NOMO-1 treated with DMSO at 0.1 percent for 48 hours (cell line): ENCODE measurements around the gene MAN1A2.
"Not testable (repeated sequence)": the region's sequence is repeated elsewhere in the genome, so short reads cannot be mapped to it uniquely, and the experiment has no call there.

Experiments used
- DNase-seq: peaks from one replicate; lab custom pipeline; 2025; ENCODE audit not compliant: unreplicated experiment; lab: John Stamatoyannopoulos, UW

Gene MAN1A2

DNA sequence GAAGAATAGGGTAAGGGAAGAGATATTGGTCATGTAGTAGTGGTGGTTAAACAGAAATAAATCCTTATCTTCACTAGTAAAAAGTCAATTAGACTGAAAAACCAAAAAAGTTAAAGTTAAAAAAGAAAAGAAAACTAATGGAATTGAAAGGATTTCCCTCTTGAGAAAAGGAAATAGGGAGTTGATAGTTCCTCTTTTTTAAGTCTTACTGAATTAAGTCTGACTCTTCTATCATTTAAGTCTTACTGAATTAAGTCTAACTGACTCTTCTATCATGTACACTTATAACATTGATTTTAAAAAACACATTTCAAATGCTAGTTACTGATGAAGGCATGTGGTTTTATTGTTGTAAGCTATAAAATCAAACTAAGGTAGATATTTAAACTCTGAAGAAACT lies 189.1 kb downstream of the MAN1A2 start:
- peak; percentile 45 for DNase-seq

DNA sequence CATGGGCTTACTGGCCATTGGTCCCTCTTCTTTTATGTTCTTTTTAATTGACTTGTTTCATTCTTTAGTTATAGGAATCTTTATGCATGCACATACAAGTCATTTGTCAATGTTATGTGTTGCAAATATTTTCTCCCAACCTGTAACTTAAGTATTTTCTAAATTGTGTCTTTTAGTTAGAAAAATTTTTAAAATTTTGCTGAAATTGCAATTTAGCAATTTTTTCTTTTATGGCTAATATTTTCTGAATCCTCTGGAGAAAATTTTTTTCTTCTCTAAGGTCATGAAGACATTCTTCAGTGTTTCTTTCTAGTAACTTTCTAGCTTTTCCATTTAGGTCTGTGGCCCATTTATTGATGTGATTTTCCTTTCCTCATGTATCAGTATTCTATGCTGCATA lies 189.7 kb downstream of the MAN1A2 start:
- no peak for DNase-seq

DNA sequence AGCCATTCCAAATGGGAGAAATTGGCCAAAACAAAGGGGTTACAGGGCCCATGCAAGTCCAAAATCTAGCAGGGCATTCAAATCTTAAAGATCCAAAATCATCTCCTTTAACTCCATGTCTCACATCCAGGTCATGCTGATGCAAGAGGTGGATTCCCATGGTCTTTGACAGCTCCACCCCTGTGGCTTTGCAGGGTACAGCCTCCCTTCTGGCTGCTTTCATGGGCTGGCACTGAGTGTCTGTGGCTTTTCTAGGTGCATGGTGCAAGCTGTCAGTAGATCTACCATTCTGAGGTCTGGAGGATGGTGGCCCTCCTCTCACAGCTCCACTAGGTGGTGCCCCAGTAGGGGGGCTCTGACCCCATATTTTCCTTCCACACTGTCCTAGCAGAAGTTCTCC lies 191.2 kb downstream of the MAN1A2 start:
- DNase-seq: not testable (repeated sequence)

DNA sequence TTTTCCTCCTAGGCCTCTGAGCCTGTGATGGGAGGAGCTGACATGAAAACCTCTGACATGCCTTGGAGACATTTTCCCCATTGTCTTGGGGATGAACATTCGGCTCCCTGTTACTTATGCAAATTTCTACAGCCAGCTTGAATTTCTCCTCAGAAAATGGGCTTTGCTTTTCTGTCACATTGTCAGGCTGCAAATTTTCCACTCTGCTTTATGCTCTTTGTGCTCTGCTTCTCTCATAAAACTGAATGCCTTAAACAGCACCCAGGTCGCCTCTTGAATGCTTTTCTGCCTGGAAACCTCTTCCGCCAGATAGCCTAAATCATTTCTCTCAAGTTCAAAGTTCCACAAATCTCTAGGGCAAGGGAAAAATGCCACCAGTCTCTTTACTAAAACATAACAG lies 191.9 kb downstream of the MAN1A2 start:
- no peak for DNase-seq

DNA sequence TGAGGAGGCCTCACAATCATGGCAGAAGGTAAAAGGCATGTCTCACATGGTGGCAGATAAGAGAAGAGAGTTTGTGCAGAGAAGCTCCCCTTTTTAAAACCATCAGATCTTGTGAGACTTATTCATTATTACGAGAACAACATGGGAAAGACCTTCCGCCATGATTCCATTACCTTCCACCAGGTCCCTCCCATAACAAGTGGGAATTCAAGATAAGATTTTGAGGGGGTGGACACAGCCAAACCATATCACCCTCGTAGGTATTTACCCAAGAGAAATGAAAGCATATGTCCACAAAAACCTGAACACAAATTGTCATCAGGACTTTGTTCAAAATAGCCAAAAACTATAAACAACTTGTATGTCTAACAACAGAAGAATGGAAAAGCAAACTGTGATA lies 192.7 kb downstream of the MAN1A2 start:
- no peak for DNase-seq

DNA sequence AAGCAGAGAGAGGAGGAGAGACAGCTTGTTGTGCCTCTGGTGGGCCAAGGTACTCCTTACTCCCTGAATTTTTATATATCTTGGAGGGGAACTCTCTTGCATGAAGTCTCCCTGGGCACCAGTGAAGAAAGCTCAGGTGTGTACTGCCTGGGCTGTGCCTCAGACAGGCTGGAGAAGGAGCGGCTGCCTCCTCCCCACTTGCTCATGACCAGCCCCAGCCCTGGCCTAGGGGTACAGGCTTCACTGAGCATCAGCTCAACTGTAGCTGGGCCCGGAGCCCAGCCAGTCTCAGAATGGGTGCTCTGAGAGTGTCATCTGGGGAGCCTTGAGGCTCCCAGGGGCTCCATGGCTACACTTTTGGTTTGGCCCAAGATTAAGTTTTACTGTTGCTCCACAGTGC lies 193.8 kb downstream of the MAN1A2 start:
- no peak for DNase-seq

DNA sequence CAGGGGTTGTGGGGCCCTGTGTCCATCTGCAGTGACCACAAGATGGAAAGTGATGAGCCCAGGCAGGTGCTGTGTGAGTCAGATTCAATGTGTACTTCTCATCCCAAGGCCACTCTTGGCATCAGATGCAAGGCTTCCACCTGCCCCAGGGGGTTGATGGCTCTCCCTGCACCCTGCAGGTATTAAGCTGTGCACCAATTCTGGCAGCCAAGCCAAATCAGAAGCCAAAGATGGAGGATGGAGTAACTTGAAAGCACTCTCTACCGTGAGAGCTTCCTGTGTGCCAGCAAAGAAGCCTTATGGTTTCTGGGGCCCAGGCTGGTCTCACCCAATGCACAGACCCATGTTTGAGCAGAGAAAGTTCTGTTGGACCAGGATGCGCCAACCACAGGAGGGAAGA lies 194.3 kb downstream of the MAN1A2 start:
- DNase-seq: no peak

DNA sequence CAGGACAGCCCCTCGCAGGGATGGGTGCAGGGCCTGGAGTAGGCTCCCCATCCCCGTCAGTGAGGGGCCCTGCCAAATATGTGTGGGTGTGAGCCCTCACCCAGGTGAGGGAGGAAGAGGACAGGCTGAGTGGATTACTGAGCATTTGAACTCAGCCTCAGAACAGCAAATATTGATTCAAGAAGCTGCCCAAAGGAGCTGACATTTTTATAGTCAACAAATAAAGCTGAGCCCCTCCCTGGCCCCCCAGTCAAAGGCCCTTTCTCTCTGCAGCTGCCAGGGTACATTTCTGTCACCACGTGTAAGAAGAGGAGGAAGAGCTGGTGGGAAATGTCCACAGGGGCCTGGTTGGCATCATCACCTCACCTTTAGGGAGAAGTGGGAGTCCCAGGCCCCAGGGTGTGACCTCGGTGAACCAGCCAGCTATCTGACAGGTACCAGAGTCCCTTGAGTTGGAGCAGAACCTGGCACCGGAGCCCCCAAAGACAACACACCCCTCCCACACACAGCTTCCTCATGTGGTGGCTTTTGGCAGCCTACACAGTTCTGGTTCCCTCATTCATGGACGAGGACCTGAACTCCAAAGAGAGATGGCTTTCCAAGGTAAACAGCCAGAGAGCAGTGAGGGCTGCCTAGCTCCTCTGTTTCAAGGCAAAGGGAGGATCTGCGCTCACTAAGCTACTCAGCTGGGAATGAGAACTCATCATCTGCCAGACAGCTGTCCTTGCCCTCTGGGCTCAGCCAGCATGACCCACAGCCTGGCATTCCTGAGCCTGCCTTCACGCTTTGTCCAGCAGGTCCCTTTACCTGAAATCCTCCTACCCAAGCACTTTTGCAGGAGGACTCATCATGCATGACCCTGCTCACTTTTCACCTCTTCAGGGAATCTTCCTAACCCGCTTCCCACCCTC lies 195.6 kb downstream of the MAN1A2 start:
- DNase-seq: no peak

DNA sequence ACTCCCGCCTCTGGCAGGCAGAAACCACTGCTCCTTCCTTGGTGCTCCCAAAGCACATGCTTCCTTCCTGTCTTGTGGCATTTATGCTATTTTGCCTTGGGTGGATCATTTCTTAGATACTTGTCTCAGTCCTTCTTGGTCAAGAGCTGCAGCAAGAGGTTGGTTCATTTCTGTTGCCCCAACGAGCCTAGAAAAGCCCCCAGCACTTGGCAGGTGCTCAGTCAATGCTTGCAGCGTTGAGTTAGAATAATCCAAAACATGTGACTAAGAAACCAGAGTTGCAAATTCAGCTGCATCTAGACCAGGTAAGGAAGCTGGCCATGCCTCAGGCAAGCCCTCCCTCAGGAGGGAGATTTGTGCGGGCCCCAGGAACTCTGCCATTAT lies 196.2 kb downstream of the MAN1A2 start:
- no peak for DNase-seq

DNA sequence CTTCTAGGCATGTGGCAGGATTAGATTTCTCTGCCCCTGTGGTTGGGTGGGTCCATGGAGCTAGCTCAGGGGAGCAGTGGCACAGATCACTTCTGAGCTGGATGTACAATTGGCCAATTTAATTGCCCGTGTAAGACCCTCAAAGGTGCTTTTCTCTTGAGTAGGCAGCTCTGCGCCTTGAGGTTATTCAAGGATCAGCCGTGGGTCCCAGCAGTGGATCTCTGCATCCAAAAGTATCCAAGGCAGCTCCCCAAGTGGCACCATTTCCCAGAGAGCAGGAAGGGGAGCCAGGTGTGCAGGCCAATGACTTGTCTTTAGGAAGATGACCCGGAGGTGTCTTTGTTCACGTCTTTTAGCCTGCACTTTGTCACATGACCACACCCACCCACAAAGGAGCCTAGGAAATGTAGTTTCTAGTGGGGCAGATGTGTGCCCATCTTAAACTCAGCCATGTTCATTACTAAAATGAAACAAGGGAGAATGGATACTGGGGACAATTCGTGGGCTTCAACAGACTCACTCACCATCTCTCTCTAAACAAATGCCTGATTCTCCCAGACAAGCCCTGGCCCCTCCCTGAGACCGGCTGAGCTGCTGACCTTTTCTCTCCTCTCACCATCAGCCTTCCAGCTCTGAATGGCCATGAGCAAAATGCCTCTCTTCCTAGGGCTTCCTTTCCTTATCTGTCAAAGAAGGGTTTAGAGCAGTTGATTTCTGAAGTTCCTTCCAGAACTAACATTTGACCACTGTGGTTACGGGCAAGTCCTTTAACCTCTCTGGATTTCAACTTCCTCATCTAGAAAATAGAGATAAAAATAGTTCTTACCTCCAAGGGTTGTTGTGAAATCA lies 197.2 kb downstream of the MAN1A2 start:
- DNase-seq: peak; percentile 70

DNA sequence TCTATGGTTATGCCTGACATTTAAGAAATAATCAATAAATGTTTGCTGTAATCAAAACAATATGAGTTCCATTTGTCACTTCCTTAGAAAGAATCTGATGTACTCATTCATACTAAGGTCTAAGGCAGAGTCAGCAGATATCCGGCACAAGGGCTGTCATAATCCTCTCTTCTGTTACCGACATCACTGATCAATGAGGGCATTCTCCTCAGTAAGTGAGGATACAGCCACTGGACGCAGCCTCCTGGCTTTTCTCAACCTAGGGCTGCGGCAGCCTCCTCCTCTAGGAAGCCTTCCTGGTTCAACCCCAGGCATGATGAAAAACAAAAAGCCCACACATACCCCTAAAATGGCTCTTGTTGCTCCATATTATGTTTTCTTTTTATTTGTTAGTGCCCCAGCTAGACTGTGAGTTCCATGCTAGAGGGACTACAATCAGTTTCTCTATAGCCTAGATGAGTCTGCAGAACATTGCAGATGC lies 197.9 kb downstream of the MAN1A2 start:
- DNase-seq: no peak

DNA sequence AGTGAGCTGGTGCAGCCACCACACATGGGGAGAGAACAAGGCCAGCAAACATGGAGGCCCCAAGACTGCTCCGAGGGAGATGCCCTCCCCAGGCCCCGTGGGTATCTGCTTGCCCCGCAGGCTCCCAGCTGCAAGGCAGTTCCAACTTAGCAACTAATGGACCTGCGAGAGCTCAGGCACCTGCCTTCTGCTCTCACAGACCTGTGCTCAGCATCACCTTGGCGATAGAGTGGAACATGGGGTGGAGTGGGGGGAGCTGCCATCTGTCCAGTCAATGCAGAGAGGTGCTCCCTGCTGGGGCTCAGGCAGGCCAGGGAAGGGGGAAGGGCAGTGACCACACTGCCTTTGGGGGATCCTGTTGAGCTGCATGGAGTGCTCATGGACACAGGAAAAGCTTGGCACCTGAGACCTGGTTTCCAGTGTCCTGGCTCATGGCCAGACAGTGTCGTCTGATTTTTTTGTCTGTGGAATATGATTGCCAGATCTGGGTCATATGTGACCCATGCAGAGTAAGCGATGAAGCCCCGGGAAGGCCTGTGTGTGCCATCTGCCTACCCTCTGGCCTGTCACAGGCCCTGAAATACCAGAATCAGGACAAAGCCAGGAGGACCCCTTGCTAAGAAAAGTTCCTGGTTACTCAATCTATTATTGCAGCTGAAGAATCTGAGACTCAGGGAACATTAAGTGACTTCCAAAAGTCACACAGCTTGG lies 198.7 kb downstream of the MAN1A2 start:
- DNase-seq: no peak

DNA sequence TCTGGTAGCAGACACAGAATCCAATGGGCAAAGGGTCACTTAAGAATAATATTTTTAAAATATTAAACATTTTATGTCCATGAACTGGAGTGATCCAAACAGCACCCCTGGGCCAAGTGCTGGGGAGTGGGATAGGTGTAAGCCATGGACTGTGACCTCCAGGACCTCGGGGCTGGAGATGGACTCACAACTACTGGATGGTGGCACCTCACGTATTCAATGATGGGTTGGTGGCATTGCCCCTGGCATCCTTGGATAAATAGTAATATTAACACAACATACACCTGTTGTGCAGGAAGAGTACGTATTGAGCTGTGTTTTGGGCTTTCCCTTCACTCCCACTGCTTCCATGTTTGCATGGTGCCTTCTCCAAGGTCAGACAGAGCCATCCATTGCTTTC lies 199.3 kb downstream of the MAN1A2 start:
- DNase-seq: no peak

DNA sequence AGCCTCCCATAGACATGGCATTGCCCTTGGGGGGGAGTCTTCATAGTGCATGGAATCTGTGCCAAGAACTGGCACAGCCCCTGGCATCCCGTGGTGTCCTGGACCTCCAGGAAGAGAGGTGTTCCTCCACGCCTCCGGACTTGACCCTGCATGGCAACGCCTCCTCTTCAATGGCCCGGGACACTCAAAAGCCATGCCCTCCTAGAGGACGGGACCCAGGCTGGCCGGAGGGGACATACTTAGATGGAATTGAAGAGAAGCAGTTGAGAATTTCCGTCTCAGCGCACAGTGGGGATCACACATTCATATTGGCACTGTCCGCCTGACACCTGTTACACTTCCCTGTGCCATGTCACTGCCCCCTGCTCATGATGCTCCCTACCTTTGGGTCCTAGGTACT lies 200.2 kb downstream of the MAN1A2 start:
- DNase-seq: no peak

DNA sequence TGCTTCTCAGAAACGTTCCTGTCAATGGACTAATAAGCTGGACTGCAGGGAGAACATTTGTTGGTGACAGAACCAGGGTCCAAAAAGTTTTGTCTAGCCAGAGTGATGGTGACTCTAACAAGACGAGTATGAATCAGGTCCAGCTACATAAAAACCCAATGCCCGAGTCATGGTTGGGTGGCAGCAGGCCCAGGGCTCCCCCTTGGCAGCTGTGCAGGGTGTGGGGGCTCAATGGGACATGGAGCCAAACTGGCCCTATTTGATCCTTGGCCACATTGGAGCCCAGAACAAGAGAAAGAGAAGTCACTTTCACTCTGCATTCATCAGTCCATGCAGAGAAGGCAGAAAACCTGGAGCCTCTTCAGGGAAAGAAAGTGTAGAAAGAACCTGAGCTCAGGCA lies 200.7 kb downstream of the MAN1A2 start:
- DNase-seq: no peak

DNA sequence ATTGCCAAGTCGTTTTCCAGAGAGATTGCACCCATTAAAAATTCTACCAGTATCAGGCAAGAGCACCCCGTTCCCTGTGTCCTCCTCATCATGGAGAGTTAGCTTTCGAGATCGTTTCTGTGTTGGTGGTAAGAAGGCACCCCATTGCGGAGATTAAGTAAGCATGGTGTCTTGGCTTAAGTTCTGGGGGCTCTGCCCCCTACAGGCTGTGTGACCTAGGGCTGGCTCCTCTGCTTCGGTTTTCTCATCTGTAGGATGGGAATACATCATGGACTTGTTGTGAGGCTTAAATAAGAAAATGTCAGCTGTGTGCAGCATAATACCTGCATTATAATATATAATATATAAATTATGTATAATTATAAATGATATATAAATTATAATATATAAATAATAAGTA lies 201.8 kb downstream of the MAN1A2 start:
- DNase-seq: no peak

DNA sequence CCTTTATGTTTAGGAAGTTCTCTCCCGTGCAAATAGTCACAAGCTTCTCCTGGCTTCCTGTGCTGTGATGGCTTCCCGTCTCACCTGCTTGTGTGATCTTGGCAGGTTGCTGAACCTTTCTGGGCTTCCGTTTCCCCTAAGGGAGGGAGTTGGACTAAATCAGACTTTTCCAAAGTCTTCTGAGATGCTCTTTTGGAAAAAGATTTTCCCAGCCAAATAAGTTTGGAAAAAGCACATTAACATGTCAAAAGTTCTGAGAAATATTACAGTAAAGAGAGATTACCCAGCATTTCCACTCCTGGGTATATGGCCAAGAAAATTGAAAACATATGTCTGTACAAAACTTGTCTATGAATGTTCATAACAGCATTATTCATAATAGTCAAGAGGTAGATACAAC lies 202.6 kb downstream of the MAN1A2 start:
- no peak for DNase-seq

DNA sequence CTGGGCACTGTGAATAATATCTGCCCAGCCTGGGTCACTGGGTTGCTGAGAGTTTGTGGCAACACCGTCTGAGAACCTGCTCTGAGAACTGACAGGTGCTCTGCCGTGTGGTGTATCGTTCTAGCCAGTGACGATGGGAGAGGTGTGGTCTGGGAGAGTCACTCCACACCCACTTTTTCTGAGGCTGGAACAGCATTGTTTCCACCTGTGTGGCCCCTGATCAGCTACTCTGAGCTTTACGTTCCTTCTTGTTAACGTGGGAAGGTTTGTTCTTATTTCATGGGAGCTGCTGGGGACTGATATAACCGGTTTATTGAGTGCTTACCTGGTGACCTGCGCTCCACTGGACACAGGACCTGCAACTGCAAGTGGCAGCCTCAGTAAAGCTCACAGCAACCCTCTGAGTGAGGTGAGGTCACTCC lies 203.8 kb downstream of the MAN1A2 start:
- DNase-seq: no peak

DNA sequence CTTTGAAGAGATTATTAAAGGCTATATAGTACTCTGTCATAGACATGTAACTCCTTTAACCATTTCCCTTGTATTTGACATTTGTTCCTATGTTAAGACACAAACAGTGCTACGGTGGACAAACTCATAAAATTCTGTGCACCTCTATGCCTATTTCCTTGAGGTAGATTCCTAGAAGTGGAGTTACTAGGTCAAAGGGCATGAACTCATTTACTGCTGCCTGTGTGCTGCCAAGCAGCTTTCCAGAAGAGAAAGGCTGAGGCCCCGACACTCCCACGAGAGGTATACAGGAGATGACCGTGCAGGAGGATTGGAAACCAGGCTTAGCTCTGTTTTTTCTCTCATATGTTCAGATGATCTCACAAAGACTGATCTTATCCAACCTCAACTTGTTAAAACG lies 204.2 kb downstream of the MAN1A2 start:
- no peak for DNase-seq

DNA sequence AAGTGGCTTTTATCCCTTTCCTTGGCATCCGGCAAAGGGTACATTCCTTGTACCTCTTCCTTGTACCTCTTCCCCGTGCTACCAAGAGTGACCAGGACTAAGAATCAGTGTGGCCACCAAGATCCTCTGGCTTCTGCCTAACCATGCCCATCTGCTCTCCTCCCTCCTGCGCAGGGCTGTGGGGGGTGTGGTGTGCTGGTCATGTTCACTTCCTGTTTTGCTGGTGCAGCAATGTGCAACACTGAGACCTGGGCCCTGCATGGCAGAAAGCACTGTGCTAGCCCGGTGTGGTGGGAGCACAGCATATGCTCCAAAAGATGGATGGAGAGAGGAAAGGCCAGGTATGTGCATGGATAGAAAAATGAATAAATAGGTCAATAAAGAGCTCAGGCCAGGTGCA lies 205.3 kb downstream of the MAN1A2 start:
- DNase-seq: peak; percentile 52

DNA sequence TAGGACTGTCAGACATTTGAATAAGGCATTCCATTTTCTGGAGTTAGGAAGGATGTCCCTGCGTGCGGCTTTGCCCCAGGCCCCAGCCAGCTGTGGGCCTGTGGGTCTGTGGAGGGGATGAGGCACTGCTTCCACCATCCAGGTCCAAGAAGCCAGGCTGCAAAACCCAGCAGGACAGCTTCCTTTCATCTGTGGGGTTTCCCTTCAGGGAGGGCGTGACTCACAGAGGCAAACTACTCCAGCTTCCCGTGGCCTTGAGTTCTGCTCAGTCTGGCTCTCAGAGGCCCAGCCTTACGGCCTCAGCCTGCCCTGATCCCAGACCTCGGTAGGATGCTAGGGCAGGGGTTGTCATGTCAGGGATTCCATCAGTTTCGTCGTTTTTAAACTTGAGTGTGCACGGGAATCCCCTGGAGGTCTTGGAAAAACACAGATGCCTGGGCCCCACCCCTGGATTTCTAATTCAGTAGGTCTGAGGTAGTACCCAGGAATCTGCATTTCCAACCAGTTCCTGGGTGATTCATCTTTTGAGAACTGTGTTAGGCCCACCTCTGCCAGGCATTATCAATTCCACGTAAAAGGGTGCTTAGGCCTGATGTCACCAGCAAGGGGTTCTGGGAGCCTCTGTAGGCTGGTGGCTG lies 206.3 kb downstream of the MAN1A2 start:
- DNase-seq: no peak
